SKM-1 (cell line): ENCODE data around the gene ARHGEF18.
"Not testable (repeated sequence)": the region's sequence is repeated elsewhere in the genome, so short reads cannot be mapped to it uniquely, and the experiment has no call there.

Source experiments
- DNase-seq: peaks from one replicate; lab custom pipeline; 2025; ENCODE audit not compliant: unreplicated experiment; lab: John Stamatoyannopoulos, UW

ARHGEF18 gene

DNA sequence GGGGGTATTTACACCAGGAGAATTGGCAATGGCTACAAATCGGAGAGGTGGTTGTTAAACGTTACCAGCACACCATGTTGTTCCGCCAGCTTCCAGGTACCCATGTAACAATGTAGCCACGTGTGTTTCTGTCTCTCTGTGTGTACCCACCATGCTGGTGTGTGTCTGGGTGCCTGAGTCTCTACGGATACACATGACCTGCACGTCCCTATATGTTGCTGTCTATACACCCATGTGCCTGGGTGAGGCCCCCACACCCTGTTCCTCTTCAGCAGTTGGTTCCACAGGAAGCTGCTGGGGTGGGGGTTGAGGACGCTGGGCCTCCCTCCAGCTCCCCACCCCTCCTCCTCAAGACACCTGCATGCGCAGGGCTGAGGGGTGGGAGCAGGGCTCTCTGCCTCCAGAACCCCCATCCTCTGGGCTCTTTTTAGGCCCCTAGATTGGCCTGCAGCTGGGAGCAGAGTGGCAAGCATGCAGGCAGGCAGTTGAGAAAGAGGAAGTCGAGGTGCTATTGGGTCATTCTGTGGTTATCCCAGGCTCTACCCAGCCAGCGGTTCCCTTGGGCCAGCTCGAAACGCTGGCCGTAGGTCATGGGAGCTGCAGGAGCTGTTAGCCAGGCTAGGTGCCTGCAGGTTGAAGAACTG is at the start of gene ARHGEF18:
ARHGEF18 (plus strand) TSS at position 351 of the 644 bp plus-strand sequence. CDS start 13,954 bp downstream, outside the sequence.
- DNase-seq: peak; percentile 92

DNA sequence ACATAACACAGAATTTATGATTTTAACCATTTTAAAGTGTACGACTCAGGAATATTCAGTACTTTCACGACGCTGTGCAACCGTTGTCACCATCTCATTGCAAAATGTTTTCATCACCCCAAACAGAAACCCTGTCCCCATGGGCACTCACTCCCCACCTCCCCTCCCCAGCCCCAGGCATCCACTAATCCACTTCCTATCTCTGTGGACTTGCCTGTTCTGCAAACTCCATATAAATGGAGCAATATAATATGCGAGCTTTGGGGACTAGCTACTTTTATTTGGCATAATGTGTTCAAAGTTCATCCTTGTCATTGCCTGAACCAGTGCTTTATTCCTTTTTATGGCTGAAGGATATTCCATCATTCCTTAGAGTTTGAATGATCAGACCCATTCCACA is 47.2 kb upstream of the ARHGEF18 start:
- no peak for DNase-seq

GRCh38 chr19:7303470-7303869 is 45.3 kb upstream of the ARHGEF18 start:
- DNase-seq: no peak

GRCh38 chr19:7304200-7304599 is 44.5 kb upstream of the ARHGEF18 start:
- DNase-seq: no peak

DNA sequence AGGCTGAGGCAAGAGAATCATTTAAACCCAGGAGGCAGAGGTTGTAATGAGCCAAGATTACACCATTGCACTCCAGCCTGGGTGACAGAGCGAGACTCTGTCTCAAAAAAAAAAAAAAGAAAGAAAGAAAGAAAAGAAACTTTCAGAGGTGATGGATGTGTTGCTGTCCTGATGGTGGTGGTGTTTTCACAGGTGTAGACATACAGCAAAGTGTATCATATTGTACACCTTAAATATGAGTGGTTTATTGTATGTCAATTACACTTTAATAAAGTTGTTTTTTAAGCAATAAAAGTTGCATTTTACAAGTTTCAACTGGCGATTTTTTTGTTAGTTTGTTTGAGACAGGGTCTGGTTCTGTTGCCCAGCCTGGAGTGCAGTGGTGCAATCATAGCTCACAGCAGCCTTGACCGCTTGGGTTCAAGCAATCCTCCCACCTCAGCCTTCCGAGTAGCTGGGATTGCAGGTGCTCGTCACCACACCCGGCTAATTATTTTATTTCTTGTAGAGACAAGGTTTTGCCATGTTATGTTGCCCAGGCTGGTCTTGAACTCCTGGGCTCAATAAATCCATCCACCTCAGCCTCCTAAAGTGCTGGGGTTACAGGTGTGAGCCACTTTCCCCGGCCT is 41.0 kb upstream of the ARHGEF18 start:
- no peak for DNase-seq

- not testable (repeated sequence) for DNase-seq
Observed at GRCh38 chr19:7308327-7308726, 40.4 kb upstream of the ARHGEF18 start.

DNA sequence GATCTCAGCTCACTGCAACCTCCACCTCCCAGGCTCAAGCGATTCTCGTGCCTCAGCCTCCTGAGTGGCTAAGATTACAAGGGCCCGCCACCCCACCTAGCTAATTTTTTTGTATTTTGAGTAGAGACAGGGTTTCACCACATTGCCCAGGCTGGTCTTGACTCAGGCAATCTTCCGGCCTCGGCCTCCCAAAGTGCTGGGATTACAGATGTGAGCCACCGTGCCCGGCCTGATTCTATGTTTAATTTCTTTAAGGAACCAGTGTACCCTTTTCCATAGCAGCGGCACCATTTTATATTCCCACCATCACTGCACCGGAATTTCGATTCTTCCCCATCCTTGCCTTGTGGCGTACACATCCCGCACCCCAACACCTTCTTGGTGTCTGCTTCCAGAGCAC is 36.8 kb upstream of the ARHGEF18 start:
- no peak for DNase-seq

DNA sequence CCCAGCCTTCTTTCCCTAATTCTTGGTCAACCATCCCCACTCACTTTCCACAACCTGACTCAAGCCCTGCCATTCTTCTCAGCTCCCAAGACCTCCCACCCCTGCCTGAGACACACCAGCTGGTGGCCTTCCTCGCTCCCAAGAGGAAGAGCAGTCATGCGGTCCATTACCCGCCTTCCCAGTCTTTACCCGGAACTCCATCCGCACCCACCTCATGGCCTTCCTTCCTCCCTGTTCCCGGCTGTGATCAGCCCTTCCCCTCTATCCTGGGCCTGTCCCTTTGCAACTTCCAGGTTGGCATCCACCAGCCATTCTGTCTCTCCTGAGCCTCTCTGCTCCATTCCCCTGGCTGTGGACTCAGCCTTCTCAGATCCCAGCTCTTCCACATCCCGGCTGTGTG is 35.9 kb upstream of the ARHGEF18 start:
- DNase-seq: no peak

- no peak for DNase-seq
Observed at GRCh38 chr19:7318176-7318575, 30.6 kb upstream of the ARHGEF18 start.

- DNase-seq: peak; percentile 13
Observed at GRCh38 chr19:7326105-7326877, 22.4 kb upstream of the ARHGEF18 start.

DNA sequence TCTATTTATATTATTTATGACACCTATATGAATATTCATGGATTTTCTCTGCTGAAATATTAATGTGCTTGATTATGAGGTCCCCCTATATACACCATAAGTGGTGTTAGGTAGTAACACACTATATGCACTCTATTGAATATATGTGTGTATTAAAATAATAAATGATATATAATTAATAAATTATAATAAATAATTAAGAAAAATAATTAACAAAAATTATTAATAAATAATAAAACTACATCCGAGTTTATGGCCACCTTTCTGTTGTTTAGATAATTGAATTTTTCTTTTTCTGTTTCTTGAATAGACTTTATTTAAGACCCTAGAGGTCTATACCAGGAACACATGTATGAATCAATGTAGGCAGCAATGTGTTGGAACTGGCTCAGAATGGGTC is 20.9 kb upstream of the ARHGEF18 start:
- DNase-seq: no peak

DNA sequence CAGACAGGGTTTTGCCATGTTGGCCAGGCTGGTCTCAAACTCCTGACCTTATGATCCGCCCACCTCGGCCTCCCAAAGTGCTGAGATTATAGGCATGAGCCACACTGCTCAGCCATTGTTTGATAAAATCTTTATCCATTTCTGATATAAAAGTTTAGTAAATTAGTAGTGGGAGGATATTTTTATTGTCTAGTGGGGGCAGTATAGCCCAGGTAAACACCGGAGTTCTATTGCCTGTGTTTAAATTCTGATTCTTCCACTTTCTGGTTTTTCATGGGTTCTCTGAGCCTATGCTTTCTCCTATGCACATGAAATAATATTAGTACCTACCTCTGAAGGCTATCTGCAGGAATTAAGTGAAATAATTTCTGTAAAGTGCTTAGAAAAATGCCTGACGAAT is 20.1 kb upstream of the ARHGEF18 start:
- no peak for DNase-seq

DNA sequence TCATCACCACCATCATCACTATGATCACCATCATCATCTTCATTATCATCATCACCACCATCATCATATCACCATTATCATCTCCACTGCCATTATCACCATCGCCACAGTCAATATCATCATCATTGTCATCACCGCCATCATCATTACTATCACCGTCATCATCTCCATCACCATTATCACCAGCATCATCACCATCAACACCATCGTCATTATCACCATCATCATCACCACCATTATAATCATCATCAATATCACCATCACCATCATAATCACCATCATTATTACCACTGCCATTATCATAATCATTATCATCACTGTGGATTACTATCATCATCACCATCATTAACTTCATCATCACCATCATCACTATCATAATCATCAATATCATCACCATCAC is 17.3 kb upstream of the ARHGEF18 start:
- DNase-seq: no peak

GRCh38 chr19:7333198-7334118 is 15.3 kb upstream of the ARHGEF18 start:
- no peak for DNase-seq

DNA sequence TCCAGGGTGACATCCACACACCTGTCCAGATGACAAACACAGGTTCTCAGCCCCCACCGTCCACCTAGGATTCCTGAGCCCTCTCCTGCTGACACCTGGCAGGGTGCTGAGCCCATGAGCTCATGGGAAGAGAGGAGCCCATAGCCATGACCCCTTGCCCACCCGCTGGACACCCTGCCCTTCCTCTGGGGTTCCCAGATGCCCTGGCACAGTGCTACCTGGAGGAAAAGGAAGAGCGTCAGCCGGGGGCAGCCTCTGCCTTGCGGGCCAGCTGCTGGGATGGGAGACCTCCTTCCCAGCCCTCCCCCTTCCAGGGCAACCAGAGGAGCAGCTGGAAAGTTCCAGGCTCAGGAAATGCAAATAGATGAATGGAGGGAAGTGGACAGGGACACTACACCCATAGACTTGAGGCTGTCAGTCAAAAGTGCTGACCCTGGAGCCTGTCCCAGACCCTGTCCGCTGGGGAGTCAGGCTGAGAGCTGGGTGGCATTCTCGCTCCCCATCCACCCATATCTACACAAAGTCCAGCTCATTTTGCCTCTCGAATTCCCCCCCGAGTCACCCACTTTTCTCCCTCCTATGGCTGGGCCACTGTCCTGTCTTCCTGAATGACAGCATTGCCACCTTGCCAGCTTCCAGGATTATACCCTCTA is 12.3 kb upstream of the ARHGEF18 start:
- DNase-seq: no peak

GRCh38 chr19:7337380-7338194 is 11.2 kb upstream of the ARHGEF18 start:
- peak; percentile 96 for DNase-seq

DNA sequence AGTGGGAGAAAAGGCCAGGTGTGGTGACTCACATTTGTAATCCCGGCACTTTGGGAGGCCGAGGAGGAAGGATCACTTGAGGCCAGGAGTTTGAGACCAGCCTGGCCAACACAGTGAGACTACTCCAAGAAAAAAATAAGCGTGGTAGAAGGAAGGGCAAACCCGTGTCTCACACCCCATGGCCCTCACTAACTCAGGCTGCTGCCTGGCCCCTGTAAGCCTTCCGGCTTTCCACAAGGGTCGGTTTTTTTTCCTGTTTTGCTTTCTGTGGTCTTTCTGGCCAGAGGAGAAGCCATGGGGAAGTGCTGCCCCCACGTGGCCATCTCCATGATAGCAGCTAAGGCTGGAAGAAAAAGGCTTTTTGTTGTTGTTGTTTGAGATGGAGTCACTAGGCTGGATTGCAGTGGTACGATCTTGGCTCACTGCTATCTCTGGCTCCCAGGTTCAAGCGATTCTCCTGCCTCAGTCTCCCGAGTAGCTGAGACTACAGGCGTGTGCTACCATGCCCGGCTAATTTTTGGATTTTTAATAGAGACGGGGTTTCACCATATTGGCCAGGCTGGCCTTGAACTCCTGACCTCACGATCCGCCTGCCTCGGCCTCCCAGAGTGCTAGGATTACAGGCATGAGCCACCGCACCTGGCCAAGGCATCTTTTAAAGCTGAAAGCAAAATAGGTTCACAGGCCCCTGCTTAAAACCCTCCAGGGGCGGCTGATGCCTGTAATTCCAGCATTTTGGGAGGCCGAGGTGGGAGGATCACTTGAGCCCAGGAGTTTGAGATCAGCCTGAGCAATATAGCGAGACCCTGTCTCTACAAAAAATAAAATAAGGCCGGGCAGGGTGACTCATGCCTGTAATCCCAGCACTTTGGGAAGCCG is 7.5 kb upstream of the ARHGEF18 start:
- peak; percentile 52 for DNase-seq

DNA sequence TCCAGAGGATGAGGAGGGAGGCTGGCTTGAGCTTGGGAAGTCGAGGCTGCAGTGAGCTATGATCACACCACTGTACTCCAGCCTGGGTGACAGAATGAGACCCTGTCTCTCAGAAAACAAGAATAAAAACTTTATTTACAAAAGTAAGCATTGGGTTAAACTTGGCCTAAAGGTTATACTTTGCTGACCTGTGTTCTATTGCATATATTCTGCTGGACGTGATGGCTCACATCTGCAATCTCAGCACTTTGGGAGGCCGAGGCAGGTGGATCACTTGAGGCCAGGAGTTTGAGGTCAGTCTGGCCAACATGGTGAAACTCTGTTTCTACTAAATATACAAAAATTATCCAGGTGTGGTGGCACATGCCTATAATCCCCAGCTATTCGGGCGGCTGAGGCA is 6.6 kb upstream of the ARHGEF18 start:
- DNase-seq: no peak

GRCh38 chr19:7346488-7346971 is 2.2 kb upstream of the ARHGEF18 start:
- no peak for DNase-seq
